ENCODE results near the gene NEBL. TPM values are rescaled to one million over a fixed set of nuclear protein-coding genes. Genes with fewer than 3 reads are reported as not detected.

The NEBL gene
- total and polyA plus RNA-seq, 2 experiments from 2014 or later: 2.3 to 11.4 TPM

DNA sequence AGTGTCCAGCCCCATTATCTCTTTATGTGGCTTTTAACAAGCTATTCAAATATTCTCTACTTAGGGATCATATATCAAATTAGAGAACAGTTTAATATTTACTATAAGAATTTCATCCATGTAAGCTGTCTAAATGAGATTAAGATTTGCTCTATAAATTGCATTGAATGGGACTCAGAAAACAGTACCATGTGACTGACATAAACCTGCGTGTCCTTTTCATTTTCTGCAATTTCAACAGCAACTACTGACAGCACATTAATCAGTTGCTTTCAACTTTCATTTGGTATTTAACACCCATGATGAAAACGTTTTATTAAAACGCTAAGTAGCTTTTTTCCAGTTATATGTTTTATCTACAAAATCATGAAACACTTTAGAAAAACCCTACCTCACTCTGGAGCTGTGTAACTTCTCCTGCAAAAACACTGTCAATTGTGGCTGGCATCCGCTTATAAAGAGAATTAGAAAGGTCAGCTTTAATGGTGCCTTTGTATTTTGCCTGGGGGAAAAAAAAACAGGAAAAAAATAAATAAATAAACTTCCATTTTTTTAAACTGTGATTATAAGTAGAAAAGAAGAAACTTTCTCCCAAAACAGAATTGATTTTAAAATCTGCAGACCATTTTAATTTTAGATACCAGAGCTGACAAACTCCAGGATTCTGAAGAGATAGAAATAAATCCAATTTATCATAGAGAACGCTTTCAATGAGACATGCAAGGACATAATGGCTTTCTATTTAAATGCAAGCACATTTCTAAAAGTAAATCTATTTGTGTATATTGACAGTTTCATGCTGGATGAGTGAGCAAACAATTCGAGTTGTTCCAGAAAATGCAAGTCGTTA lies 9.2 kb downstream of the NEBL start (continued):
- TF ChIP-seq ETS1 (IDR thresholded peaks at IDR 0.05) (no peak), JUNB (IDR thresholded peaks at IDR 0.05; ENCODE audit: unreplicated experiment) (no peak), EZH2phosphoT487 (IDR thresholded peaks at IDR 0.05; ENCODE audit: unreplicated experiment) (no peak)

DNA sequence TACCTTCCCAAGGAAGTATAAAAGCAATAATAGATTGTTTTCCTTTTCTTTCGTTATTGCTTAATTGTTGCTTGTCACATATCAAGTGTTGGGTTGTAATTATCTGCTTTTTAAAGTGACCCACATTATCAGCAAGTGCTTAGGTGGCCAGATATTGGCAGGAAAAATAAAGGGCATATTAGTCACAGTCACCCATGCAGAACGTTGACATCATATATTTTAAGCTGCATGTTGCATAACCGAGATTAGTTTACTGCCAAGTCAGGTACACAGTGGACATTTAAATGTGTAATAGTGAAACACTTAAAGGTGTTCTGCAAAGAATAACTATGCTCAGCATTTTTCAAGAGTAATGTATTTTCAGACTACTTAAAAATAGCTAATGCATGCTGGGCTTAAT lies 11.4 kb downstream of the NEBL start:
- no peaks in the 10 kb centered on the region for H3F3A ChIP-seq (replicated peaks; ENCODE audit: low read depth)
- H3K4me1 ChIP-seq (ENCODE audit: insufficient read depth): peaks cover 12% of the 10 kb centered on the region
- H3K36me3 Mint-ChIP-seq (ENCODE audit: low read depth): no peaks in the 10 kb centered on the region
- H3K4me3 ChIP-seq: no peak overlapping the region
- no peaks in the 10 kb centered on the region for H3K79me2 ChIP-seq (replicated peaks; ENCODE audit: insufficient read depth)
- no peak overlapping the region for H2AFZ ChIP-seq
- ATAC-seq (no peak), DNase-seq (ENCODE audit: low spot score) (no peak)
- H3K4me3 Mint-ChIP-seq: no peak overlapping the region
- H3K27ac Mint-ChIP-seq: no peak overlapping the region
- no peaks in the 10 kb centered on the region for H3K36me3 ChIP-seq (ENCODE audit: insufficient read depth)
- no peaks in the 10 kb centered on the region for H3K9me3 Mint-ChIP-seq
- H3K9me2 ChIP-seq (ENCODE audit: insufficient read depth): no peaks in the 10 kb centered on the region; the same call in 1 of the 2 replicates
- no peaks in the 10 kb centered on the region for H3K27me3 ChIP-seq (ENCODE audit: insufficient read depth)
- H4K20me1 ChIP-seq (replicated peaks; ENCODE audit: insufficient read depth): no peaks in the 10 kb centered on the region
- peaks cover 12% of the 10 kb centered on the region for H3K4me1 Mint-ChIP-seq
- no peak overlapping the region for H3K27ac ChIP-seq (ENCODE audit: low read depth)
- no peak overlapping the region for H3K4me2 ChIP-seq
- peaks cover 1% of the 10 kb centered on the region for H3K27me3 Mint-ChIP-seq (ENCODE audit: insufficient read depth, low read depth, poor library complexity)
- no peak for TF ChIP-seq EZH2phosphoT487 (IDR thresholded peaks at IDR 0.05; ENCODE audit: unreplicated experiment)
- no peak for TF ChIP-seq ZNF114 (CRISPR knock-in tag; IDR thresholded peaks at IDR 0.05)
- TF ChIP-seq, protein P1, sequence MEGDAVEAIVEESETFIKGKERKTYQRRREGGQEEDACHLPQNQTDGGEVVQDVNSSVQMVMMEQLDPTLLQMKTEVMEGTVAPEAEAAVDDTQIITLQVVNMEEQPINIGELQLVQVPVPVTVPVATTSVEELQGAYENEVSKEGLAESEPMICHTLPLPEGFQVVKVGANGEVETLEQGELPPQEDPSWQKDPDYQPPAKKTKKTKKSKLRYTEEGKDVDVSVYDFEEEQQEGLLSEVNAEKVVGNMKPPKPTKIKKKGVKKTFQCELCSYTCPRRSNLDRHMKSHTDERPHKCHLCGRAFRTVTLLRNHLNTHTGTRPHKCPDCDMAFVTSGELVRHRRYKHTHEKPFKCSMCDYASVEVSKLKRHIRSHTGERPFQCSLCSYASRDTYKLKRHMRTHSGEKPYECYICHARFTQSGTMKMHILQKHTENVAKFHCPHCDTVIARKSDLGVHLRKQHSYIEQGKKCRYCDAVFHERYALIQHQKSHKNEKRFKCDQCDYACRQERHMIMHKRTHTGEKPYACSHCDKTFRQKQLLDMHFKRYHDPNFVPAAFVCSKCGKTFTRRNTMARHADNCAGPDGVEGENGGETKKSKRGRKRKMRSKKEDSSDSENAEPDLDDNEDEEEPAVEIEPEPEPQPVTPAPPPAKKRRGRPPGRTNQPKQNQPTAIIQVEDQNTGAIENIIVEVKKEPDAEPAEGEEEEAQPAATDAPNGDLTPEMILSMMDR (conservative IDR thresholded peaks at IDR 0.05; ENCODE audit: low read depth in 2 of 2): no peak
- TF ChIP-seq NANOG (IDR thresholded peaks at IDR 0.05; ENCODE audit: borderline replicate concordance): no peak
- TF ChIP-seq POLR2AphosphoS5 (IDR thresholded peaks at IDR 0.05; ENCODE audit: low read depth): no peak
- TF ChIP-seq STAT1 (IDR thresholded peaks at IDR 0.05; ENCODE audit: unreplicated experiment): no peak
- TF ChIP-seq ZNF331 (CRISPR knock-in tag; IDR thresholded peaks at IDR 0.05; ENCODE audit: low read depth): no peak
- no peak for TF ChIP-seq JUNB (IDR thresholded peaks at IDR 0.05; ENCODE audit: unreplicated experiment)
- no peak for TF ChIP-seq CREB1 (CRISPR knock-in tag; IDR thresholded peaks at IDR 0.05; ENCODE audit: low read depth)
- no peak for TF ChIP-seq ETS1 (IDR thresholded peaks at IDR 0.05)
- TF ChIP-seq EZH2 (IDR thresholded peaks at IDR 0.05; ENCODE audit: low read depth, unreplicated experiment): no peak
- TF ChIP-seq, protein P2, sequence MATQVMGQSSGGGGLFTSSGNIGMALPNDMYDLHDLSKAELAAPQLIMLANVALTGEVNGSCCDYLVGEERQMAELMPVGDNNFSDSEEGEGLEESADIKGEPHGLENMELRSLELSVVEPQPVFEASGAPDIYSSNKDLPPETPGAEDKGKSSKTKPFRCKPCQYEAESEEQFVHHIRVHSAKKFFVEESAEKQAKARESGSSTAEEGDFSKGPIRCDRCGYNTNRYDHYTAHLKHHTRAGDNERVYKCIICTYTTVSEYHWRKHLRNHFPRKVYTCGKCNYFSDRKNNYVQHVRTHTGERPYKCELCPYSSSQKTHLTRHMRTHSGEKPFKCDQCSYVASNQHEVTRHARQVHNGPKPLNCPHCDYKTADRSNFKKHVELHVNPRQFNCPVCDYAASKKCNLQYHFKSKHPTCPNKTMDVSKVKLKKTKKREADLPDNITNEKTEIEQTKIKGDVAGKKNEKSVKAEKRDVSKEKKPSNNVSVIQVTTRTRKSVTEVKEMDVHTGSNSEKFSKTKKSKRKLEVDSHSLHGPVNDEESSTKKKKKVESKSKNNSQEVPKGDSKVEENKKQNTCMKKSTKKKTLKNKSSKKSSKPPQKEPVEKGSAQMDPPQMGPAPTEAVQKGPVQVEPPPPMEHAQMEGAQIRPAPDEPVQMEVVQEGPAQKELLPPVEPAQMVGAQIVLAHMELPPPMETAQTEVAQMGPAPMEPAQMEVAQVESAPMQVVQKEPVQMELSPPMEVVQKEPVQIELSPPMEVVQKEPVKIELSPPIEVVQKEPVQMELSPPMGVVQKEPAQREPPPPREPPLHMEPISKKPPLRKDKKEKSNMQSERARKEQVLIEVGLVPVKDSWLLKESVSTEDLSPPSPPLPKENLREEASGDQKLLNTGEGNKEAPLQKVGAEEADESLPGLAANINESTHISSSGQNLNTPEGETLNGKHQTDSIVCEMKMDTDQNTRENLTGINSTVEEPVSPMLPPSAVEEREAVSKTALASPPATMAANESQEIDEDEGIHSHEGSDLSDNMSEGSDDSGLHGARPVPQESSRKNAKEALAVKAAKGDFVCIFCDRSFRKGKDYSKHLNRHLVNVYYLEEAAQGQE (IDR thresholded peaks at IDR 0.05; ENCODE audit: unreplicated experiment): no peak

Data from GM23338 (cell line).